ENCODE measurements around the gene GABRG3.

GABRG3 gene

DNA sequence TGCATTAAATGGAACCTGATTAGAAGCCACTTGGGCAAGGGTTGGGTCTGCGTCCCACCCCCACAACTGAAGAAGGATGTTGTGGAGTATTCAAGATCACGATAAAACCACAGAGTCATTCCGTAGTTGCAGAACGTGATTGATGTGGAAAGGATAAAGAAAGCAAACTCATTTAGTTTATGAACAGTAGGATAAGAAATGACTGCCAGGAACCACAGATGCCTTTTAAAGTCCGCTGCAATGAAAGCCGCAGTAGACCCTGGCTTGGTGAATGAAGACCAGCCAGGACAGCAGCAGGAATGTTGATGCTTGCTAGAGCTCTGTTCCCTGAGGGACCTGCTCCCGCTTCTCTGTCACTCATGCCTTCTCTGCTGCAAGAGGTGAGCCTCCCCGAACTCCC lies 111.5 kb downstream of the GABRG3 start:
- Histone ChIP-seq H3K27me3 (ENCODE audit: insufficient read depth, low read length) (no peaks in the 10 kb centered on the region), H3K36me3 (ENCODE audit: insufficient read depth, low read length) (no peaks in the 10 kb centered on the region), H3K79me2 (ENCODE audit: control insufficient read depth, insufficient read depth, low read length, unreplicated experiment) (no peaks in the 10 kb centered on the region)

DNA sequence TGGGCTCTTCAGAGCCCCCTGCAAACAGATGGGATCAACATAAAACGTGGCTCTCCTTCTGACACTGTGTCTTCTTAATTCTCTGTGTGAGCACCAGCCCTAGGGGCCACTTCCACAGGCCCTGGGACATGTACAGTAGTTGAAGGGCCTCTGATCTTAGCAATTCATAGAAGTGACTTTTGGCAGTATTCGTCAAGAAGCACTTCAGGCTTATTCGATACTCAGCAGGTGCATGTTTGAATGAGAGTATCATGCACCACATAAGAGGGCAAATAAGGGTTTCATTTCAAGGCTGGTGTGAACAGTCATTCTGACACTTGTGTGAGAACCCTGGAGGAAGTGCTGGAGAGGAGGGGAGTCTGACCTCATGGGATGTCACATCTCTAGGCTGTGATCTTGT lies 113.9 kb downstream of the GABRG3 start:
- no peaks in the 10 kb centered on the region for H3K4me1 ChIP-seq (ENCODE audit: control insufficient read depth, insufficient read depth, low read length, unreplicated experiment)
- no peak overlapping the region for H2AFZ ChIP-seq (ENCODE audit: low read length, unreplicated experiment)
- H3K79me2 ChIP-seq (ENCODE audit: control insufficient read depth, insufficient read depth, low read length, unreplicated experiment), result no peaks in the 10 kb centered on the region
- H3K27me3 ChIP-seq (ENCODE audit: insufficient read depth, low read length), result no peaks in the 10 kb centered on the region
- H3K4me3 ChIP-seq (ENCODE audit: low read depth, low read length), result no peak overlapping the region
- H3K27ac ChIP-seq (ENCODE audit: low read depth, low read length), result no peak overlapping the region
- no peaks in the 10 kb centered on the region for H3K36me3 ChIP-seq (ENCODE audit: insufficient read depth, low read length)

More for the DNA sequence above, 111.5 kb downstream of the GABRG3 start:
- Histone ChIP-seq H3K4me1 (ENCODE audit: control insufficient read depth, insufficient read depth, low read length, unreplicated experiment) (no peaks in the 10 kb centered on the region), H3K4me3 (ENCODE audit: low read depth, low read length) (no peak overlapping the region), H2AFZ (ENCODE audit: low read length, unreplicated experiment) (no peak overlapping the region), H3K27ac (ENCODE audit: low read depth, low read length) (no peak overlapping the region)

DNA sequence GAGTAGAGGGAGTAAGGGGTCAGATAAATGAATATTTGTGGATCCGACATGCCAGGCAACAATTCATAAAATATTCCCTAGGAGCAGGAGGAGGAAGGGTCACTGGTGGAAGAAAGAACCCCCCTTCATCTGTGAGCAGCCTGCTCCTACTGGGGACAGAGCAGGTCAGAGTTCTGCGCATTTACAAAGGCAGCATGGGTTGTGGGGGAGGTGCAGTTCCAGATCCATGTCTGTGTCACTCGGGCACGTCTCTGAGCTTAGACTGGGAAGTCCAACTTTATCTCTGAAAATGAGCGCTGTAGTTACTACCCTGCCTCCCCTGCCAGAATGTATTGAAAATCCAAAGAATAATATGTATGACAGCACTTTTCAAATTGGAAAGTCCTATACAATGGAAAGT lies 115.2 kb downstream of the GABRG3 start:
- no peaks in the 10 kb centered on the region for H3K27me3 ChIP-seq (ENCODE audit: insufficient read depth, low read length)
- H2AFZ ChIP-seq (ENCODE audit: low read length, unreplicated experiment), result no peak overlapping the region

DNA sequence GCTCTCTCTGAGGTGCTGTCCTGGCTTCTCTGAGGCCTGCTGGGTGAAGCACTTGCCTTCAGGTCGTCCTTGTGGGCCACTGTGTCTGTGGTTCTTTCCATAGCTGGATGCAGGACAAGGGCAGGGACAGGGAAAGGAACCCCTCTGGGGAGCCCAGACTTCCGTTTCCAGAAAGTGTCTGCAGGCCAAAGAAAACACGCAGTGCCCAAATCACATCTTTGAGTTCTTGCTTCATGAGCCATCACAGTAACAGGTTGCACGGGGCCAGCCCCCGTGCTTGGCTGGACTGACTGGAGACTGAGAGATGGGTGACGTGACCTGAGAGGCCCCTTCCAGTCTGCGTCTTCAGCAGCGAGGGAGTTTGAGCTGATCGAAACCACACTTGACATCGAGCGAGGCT lies 115.8 kb downstream of the GABRG3 start:
- Histone ChIP-seq H3K4me1 (ENCODE audit: control insufficient read depth, insufficient read depth, low read length, unreplicated experiment) (no peaks in the 10 kb centered on the region), H2AFZ (ENCODE audit: low read length, unreplicated experiment) (no peak overlapping the region), H3K79me2 (ENCODE audit: control insufficient read depth, insufficient read depth, low read length, unreplicated experiment) (no peaks in the 10 kb centered on the region), H3K36me3 (ENCODE audit: insufficient read depth, low read length) (no peaks in the 10 kb centered on the region), H3K4me3 (ENCODE audit: low read depth, low read length) (no peak overlapping the region), H3K27ac (ENCODE audit: low read depth, low read length) (no peak overlapping the region), H3K27me3 (ENCODE audit: insufficient read depth, low read length) (no peaks in the 10 kb centered on the region)

More for the DNA sequence above, 115.2 kb downstream of the GABRG3 start:
- no peaks in the 10 kb centered on the region for H3K4me1 ChIP-seq (ENCODE audit: control insufficient read depth, insufficient read depth, low read length, unreplicated experiment)
- H3K27ac ChIP-seq (ENCODE audit: low read depth, low read length), result no peak overlapping the region
- H3K36me3 ChIP-seq (ENCODE audit: insufficient read depth, low read length), result no peaks in the 10 kb centered on the region
- no peak overlapping the region for H3K4me3 ChIP-seq (ENCODE audit: low read depth, low read length)
- no peaks in the 10 kb centered on the region for H3K79me2 ChIP-seq (ENCODE audit: control insufficient read depth, insufficient read depth, low read length, unreplicated experiment)

DNA sequence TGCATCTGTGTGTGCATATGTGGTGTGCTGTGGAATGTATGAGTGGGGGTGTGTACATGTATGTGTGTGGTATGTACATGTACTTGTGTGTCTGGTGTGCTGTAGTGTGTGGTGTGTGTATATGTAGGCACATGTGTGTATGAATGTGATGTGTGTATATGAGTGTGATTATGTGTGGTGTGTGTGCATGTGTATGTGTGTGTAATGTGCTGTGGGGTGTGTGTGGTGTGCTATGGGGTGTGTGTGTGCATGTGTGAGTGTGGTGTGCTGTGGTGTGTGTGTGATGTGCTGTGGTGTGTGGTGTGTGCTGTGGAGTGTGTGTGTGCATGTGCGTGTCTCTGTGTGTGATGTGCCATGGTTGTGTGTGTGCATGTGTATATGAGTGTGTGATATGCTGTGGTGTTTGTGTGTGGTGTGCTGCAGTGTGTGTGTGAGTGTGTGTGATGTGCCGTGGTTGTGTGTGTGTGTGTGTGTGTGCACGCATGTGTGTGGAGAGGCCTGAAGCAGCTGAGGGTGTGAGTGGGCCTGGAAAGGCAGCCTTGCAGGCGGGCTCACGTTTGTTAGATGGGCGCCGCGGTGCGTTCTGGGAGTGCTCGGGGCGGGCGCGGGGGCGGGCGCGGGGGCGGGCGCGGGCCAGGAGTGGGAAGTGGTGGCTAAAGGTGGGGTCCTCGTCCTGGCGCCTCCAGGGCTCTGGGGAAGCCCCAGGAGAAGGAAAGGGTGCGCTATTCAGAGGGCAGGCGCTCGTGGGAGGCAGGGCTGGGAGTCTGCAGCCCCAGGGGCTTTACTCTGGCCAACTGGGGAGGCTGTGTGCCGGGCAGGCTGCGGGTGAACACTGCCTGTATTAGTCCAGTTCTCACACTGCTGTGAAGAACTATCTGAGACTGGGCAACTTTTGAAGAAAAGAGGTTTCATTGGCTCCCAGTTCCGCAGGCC lies 116.9 kb downstream of the GABRG3 start:
- Histone ChIP-seq H3K36me3 (ENCODE audit: insufficient read depth, low read length) (no peaks in the 10 kb centered on the region), H3K4me1 (ENCODE audit: control insufficient read depth, insufficient read depth, low read length, unreplicated experiment) (no peaks in the 10 kb centered on the region), H3K4me3 (ENCODE audit: low read depth, low read length) (no peak overlapping the region), H3K79me2 (ENCODE audit: control insufficient read depth, insufficient read depth, low read length, unreplicated experiment) (no peaks in the 10 kb centered on the region), H3K27me3 (ENCODE audit: insufficient read depth, low read length) (no peaks in the 10 kb centered on the region), H2AFZ (ENCODE audit: low read length, unreplicated experiment) (no peak overlapping the region), H3K27ac (ENCODE audit: low read depth, low read length) (no peak overlapping the region)

DNA sequence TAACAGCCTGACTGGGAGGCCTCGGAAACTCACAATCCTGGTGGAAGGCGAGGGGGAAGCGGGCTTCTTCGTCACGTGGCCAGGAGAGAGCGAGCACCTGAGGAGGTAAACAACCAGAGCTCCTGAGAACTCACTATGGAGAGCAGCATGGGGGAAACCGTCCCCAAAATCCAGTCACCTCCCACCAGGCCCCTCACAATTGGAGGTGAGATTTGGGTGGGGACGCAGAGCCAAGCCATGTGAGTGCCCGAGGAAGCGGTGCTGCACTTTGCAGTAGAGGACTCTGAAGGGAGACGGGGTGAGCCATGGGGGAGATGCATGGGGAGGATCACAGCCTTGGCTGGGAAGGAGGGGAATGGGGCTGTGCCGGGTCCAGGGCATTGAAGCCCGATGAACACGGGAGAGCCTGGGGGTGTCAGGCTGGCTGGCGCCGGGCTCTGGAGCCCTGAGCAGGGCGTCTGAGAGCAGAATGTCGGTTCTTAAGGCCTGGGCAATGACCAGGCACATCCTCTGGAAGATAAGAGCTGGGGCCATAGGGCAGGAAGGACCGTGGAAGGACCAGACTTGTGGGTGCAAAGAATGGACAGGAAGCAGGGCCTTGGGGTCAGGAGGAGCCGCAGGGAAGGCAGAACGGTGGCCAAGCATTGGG lies 117.7 kb downstream of the GABRG3 start:
- Histone ChIP-seq H3K79me2 (ENCODE audit: control insufficient read depth, insufficient read depth, low read length, unreplicated experiment) (no peaks in the 10 kb centered on the region), H3K36me3 (ENCODE audit: insufficient read depth, low read length) (no peaks in the 10 kb centered on the region), H3K27ac (ENCODE audit: low read depth, low read length) (no peak overlapping the region), H3K27me3 (ENCODE audit: insufficient read depth, low read length) (no peaks in the 10 kb centered on the region), H3K4me3 (ENCODE audit: low read depth, low read length) (no peak overlapping the region), H3K4me1 (ENCODE audit: control insufficient read depth, insufficient read depth, low read length, unreplicated experiment) (no peaks in the 10 kb centered on the region), H2AFZ (ENCODE audit: low read length, unreplicated experiment) (no peak overlapping the region)

DNA sequence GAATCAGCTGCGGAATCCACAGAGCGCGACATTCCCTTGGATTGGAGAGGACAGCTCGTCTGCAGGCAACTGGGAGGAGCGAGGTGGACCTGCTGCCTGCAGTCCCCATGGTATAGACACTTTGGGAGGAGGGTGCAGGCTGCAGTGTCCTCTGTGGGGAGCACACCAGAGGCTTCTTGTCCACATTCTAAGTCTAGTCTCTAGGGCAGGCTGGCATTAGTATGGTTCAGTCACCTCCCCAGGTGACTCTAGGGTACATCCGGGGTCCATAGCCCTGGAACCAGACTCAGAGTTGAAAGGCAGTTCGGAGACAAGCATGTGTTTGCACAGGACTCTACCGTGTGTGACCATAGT lies 118.2 kb downstream of the GABRG3 start:
- Histone ChIP-seq H3K4me3 (ENCODE audit: low read depth, low read length) (no peak overlapping the region), H3K79me2 (ENCODE audit: control insufficient read depth, insufficient read depth, low read length, unreplicated experiment) (no peaks in the 10 kb centered on the region), H2AFZ (ENCODE audit: low read length, unreplicated experiment) (no peak overlapping the region), H3K27ac (ENCODE audit: low read depth, low read length) (no peak overlapping the region), H3K4me1 (ENCODE audit: control insufficient read depth, insufficient read depth, low read length, unreplicated experiment) (no peaks in the 10 kb centered on the region), H3K36me3 (ENCODE audit: insufficient read depth, low read length) (no peaks in the 10 kb centered on the region), H3K27me3 (ENCODE audit: insufficient read depth, low read length) (no peaks in the 10 kb centered on the region)

DNA sequence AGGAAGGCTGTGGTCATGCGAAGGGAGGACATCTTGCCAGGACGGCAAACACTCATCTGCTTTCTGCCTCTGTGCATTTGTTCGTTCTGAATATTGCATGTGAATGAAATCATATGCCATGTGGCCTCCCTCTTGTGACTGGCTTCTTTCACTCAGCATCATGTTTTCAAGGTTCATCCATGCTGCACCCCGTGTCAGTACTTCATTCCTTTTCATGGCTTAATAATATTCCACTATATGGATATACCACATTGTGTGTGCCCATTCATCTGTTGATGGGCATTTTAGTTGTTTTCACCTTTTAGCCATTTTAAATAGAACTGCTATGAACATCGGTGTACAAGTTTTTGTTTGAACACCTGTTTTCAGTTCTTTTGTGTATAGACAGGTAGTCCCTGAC lies 118.7 kb downstream of the GABRG3 start:
- H3K27me3 ChIP-seq (ENCODE audit: insufficient read depth, low read length), result no peaks in the 10 kb centered on the region
- H3K36me3 ChIP-seq (ENCODE audit: insufficient read depth, low read length), result no peaks in the 10 kb centered on the region
- no peak overlapping the region for H3K4me3 ChIP-seq (ENCODE audit: low read depth, low read length)
- no peak overlapping the region for H3K27ac ChIP-seq (ENCODE audit: low read depth, low read length)
- H3K79me2 ChIP-seq (ENCODE audit: control insufficient read depth, insufficient read depth, low read length, unreplicated experiment), result no peaks in the 10 kb centered on the region
- H2AFZ ChIP-seq (ENCODE audit: low read length, unreplicated experiment), result no peak overlapping the region
- H3K4me1 ChIP-seq (ENCODE audit: control insufficient read depth, insufficient read depth, low read length, unreplicated experiment), result no peaks in the 10 kb centered on the region

DNA sequence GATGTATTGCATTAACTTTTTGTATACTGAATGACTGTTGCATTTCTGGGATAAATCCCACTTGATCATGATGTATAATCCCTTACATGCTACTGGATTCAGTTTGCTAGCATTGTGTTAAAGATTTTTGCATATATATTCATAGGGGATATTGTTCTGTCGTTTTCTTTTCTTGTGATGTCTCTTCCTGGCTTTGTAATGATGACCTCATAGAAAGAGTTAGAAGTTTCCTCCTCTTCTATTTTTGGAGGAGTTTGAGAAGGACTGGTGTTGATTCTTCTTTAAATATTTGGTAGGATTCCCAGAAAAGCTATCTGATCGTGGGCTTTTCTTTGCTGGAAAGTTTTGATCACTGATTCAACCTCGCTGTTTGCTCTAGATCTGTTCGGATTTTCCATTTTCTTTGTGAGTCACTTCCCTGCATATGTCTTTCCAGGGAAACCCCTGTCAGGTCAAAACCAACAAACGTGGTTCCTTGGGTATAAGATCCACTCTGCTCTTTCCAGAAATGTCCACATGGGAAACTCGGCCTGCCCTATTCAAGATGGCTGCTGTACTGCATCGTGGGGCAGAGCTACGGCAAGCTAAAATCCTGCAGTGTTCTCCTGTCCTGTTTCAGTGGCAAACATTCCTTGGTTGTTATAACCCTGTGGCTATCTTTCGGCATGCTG lies 120.4 kb downstream of the GABRG3 start:
- no peaks in the 10 kb centered on the region for H3K4me1 ChIP-seq (ENCODE audit: control insufficient read depth, insufficient read depth, low read length, unreplicated experiment)
- H3K27ac ChIP-seq (ENCODE audit: low read depth, low read length), result no peak overlapping the region
- H3K79me2 ChIP-seq (ENCODE audit: control insufficient read depth, insufficient read depth, low read length, unreplicated experiment), result no peaks in the 10 kb centered on the region
- H3K27me3 ChIP-seq (ENCODE audit: insufficient read depth, low read length), result no peaks in the 10 kb centered on the region
- no peaks in the 10 kb centered on the region for H3K36me3 ChIP-seq (ENCODE audit: insufficient read depth, low read length)
- H3K4me3 ChIP-seq (ENCODE audit: low read depth, low read length), result no peak overlapping the region
- no peak overlapping the region for H2AFZ ChIP-seq (ENCODE audit: low read length, unreplicated experiment)

DNA sequence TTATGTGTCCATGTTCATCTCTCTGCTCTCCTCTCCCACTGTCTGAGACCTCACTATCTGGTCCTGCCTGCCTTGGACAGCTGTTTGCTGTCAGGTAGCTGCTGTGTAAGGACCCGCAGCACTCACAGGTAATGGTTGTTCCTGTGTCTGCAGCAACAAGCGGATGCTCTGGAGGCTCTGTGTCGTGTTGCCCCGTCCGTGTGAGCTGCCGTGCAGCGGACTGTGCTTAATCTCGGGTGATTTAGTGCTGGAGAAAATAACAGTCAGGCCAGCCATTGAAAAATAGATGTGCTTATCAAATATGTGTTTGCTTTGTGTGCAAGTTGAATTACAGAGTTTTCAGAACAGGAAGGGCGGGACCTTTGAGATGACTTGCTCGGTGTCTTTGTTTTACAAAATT lies 121.4 kb downstream of the GABRG3 start:
- no peaks in the 10 kb centered on the region for H3K79me2 ChIP-seq (ENCODE audit: control insufficient read depth, insufficient read depth, low read length, unreplicated experiment)
- no peak overlapping the region for H3K27ac ChIP-seq (ENCODE audit: low read depth, low read length)
- no peaks in the 10 kb centered on the region for H3K36me3 ChIP-seq (ENCODE audit: insufficient read depth, low read length)
- no peak overlapping the region for H3K4me3 ChIP-seq (ENCODE audit: low read depth, low read length)
- H3K27me3 ChIP-seq (ENCODE audit: insufficient read depth, low read length), result no peaks in the 10 kb centered on the region
- H2AFZ ChIP-seq (ENCODE audit: low read length, unreplicated experiment), result no peak overlapping the region
- H3K4me1 ChIP-seq (ENCODE audit: control insufficient read depth, insufficient read depth, low read length, unreplicated experiment), result no peaks in the 10 kb centered on the region
